Stimulated activated CD4-positive, alpha-beta T cell treated with anti-CD3 and anti-CD28 coated beads, Interleukin-4, amount 100 ng/mL, for 1 hour (primary cell): ENCODE results near the gene OAS3.
"Not testable (repeated sequence)": the region's sequence is repeated elsewhere in the genome, so short reads cannot be mapped to it uniquely, and the experiment has no call there.

Experiments
- DNase-seq: peaks from one replicate; pipeline ENCODE4 v3.0.0-alpha.2; 2020

Gene OAS3

GRCh38 chr12:112927475-112927874 lies 10.8 kb upstream of the OAS3 start:
- DNase-seq = no peak

GRCh38 chr12:112927925-112928324 lies 10.3 kb upstream of the OAS3 start:
- DNase-seq = no peak

- no peak for DNase-seq
Measured at GRCh38 chr12:112928978-112929377, 9.3 kb upstream of the OAS3 start.

- DNase-seq = no peak
Measured at GRCh38 chr12:112929715-112930114, 8.6 kb upstream of the OAS3 start.

GRCh38 chr12:112930350-112930749 lies 7.9 kb upstream of the OAS3 start:
- no peak for DNase-seq

GRCh38 chr12:112932485-112933128 lies 5.7 kb upstream of the OAS3 start:
- DNase-seq = no peak

- DNase-seq = no peak
Measured at GRCh38 chr12:112933129-112933505, 5.2 kb upstream of the OAS3 start.

- no peak for DNase-seq
Measured at GRCh38 chr12:112936264-112936663, 2.0 kb upstream of the OAS3 start.

GRCh38 chr12:112936927-112937326 lies 1.3 kb upstream of the OAS3 start:
- DNase-seq = no peak

GRCh38 chr12:112938751-112939150 lies 477 bp downstream of the OAS3 start:
- no peak for DNase-seq

GRCh38 chr12:112939761-112940381 lies 1.6 kb downstream of the OAS3 start:
- no peak for DNase-seq

- no peak for DNase-seq
Measured at GRCh38 chr12:112941528-112942335, 3.5 kb downstream of the OAS3 start.

GRCh38 chr12:112942572-112942971 lies 4.3 kb downstream of the OAS3 start:
- no peak for DNase-seq

GRCh38 chr12:112944024-112944690 lies 5.9 kb downstream of the OAS3 start:
- DNase-seq = no peak

- no peak for DNase-seq
Measured at GRCh38 chr12:112945515-112945914, 7.2 kb downstream of the OAS3 start.

GRCh38 chr12:112946236-112947000 lies 8.1 kb downstream of the OAS3 start:
- DNase-seq = no peak

GRCh38 chr12:112947314-112947713 lies 9.0 kb downstream of the OAS3 start:
- DNase-seq = no peak

GRCh38 chr12:112947761-112948160 lies 9.5 kb downstream of the OAS3 start:
- DNase-seq = no peak

GRCh38 chr12:112948806-112949205 lies 10.5 kb downstream of the OAS3 start:
- DNase-seq = no peak

GRCh38 chr12:112950701-112951100 lies 12.4 kb downstream of the OAS3 start:
- DNase-seq = no peak

GRCh38 chr12:112957125-112957524 lies 18.9 kb downstream of the OAS3 start:
- DNase-seq = not testable (repeated sequence)

- no peak for DNase-seq
Measured at GRCh38 chr12:112961074-112961473, 22.8 kb downstream of the OAS3 start.

GRCh38 chr12:112961536-112961935 lies 23.3 kb downstream of the OAS3 start:
- DNase-seq = no peak
